ENCODE measurements around the gene CUL2. TPM values are rescaled to one million over a fixed set of nuclear protein-coding genes. Genes with fewer than 3 reads are reported as not detected.

The CUL2 gene
- total and polyA plus RNA-seq, 2 experiments from 2014 or later, result 17.2 to 38.3 TPM

DNA sequence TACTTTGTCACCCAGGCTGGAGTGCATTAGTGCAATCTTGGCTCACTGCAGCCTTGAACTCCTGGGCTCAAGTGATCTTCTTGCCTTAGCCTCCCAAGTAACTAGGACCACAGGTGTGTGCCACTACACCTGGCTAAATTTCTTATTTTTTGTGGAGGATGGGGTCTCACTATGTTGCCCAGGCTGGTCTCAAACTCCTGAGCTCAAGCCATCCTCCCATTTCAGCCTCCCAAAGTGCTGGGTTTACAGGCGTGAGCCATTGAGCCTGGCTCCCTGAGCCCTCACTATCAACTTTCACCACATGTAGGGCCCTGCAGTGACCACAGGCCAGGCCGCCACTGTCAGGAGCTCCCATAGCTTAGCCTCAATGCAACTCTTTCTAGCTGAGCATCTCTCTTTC is 110.2 kb downstream of the CUL2 start (continued):
- TF ChIP-seq NANOG (IDR thresholded peaks at IDR 0.05; ENCODE audit: borderline replicate concordance) (no peak), STAT1 (IDR thresholded peaks at IDR 0.05; ENCODE audit: unreplicated experiment) (no peak)
- TF ChIP-seq, protein P1, sequence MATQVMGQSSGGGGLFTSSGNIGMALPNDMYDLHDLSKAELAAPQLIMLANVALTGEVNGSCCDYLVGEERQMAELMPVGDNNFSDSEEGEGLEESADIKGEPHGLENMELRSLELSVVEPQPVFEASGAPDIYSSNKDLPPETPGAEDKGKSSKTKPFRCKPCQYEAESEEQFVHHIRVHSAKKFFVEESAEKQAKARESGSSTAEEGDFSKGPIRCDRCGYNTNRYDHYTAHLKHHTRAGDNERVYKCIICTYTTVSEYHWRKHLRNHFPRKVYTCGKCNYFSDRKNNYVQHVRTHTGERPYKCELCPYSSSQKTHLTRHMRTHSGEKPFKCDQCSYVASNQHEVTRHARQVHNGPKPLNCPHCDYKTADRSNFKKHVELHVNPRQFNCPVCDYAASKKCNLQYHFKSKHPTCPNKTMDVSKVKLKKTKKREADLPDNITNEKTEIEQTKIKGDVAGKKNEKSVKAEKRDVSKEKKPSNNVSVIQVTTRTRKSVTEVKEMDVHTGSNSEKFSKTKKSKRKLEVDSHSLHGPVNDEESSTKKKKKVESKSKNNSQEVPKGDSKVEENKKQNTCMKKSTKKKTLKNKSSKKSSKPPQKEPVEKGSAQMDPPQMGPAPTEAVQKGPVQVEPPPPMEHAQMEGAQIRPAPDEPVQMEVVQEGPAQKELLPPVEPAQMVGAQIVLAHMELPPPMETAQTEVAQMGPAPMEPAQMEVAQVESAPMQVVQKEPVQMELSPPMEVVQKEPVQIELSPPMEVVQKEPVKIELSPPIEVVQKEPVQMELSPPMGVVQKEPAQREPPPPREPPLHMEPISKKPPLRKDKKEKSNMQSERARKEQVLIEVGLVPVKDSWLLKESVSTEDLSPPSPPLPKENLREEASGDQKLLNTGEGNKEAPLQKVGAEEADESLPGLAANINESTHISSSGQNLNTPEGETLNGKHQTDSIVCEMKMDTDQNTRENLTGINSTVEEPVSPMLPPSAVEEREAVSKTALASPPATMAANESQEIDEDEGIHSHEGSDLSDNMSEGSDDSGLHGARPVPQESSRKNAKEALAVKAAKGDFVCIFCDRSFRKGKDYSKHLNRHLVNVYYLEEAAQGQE (IDR thresholded peaks at IDR 0.05; ENCODE audit: unreplicated experiment), result no peak
- TF ChIP-seq, protein P2, sequence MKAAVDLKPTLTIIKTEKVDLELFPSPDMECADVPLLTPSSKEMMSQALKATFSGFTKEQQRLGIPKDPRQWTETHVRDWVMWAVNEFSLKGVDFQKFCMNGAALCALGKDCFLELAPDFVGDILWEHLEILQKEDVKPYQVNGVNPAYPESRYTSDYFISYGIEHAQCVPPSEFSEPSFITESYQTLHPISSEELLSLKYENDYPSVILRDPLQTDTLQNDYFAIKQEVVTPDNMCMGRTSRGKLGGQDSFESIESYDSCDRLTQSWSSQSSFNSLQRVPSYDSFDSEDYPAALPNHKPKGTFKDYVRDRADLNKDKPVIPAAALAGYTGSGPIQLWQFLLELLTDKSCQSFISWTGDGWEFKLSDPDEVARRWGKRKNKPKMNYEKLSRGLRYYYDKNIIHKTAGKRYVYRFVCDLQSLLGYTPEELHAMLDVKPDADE (IDR thresholded peaks at IDR 0.05), result no peak

DNA sequence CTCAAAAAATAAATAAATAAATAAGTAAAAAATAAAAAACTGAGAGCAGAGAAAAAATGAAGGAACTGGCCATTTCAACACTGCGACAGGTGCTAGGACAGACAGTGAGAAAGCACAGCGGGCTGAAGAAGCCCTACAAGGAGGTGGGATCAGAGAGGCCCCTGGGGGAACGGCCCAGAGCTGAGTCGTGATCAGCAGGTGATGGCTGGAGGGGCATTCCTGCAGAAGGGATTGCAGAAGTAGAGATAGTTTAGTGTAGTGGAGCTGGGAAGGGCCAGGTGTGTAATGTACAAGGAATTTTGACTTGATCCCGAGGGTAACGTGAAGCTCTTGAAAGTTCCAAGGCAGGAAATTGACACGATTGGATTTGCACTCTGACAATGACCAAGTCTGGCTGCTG is 112.1 kb downstream of the CUL2 start:
- Mint-ChIP-seq H3K4me1 (peaks cover 4% of the 10 kb centered on the region; the same call in 1 of the 3 replicates), H3K36me3 (ENCODE audit: low read depth) (peaks cover 14% of the 10 kb centered on the region), H3K4me3 (no peak overlapping the region), H3K9me3 (peaks cover 30% of the 10 kb centered on the region), H3K27ac (no peak overlapping the region), H3K27me3 (ENCODE audit: insufficient read depth, low read depth, poor library complexity) (peaks cover 6% of the 10 kb centered on the region)
- Histone ChIP-seq H3K27me3 (ENCODE audit: insufficient read depth) (no peaks in the 10 kb centered on the region), H3K4me3 (no peak overlapping the region), H3K9me2 (ENCODE audit: insufficient read depth) (no peaks in the 10 kb centered on the region), H3F3A (replicated peaks; ENCODE audit: low read depth) (no peaks in the 10 kb centered on the region), H3K4me1 (ENCODE audit: insufficient read depth) (no peaks in the 10 kb centered on the region), H4K20me1 (replicated peaks; ENCODE audit: insufficient read depth) (no peaks in the 10 kb centered on the region), H3K36me3 (ENCODE audit: insufficient read depth) (no peaks in the 10 kb centered on the region), H3K4me2 (no peak overlapping the region), H3K79me2 (replicated peaks; ENCODE audit: insufficient read depth) (no peaks in the 10 kb centered on the region), H3K27ac (ENCODE audit: low read depth) (no peak overlapping the region), H2AFZ (no peak overlapping the region)
- no peak for TF ChIP-seq JUNB (IDR thresholded peaks at IDR 0.05; ENCODE audit: unreplicated experiment)
- TF ChIP-seq, protein P3, sequence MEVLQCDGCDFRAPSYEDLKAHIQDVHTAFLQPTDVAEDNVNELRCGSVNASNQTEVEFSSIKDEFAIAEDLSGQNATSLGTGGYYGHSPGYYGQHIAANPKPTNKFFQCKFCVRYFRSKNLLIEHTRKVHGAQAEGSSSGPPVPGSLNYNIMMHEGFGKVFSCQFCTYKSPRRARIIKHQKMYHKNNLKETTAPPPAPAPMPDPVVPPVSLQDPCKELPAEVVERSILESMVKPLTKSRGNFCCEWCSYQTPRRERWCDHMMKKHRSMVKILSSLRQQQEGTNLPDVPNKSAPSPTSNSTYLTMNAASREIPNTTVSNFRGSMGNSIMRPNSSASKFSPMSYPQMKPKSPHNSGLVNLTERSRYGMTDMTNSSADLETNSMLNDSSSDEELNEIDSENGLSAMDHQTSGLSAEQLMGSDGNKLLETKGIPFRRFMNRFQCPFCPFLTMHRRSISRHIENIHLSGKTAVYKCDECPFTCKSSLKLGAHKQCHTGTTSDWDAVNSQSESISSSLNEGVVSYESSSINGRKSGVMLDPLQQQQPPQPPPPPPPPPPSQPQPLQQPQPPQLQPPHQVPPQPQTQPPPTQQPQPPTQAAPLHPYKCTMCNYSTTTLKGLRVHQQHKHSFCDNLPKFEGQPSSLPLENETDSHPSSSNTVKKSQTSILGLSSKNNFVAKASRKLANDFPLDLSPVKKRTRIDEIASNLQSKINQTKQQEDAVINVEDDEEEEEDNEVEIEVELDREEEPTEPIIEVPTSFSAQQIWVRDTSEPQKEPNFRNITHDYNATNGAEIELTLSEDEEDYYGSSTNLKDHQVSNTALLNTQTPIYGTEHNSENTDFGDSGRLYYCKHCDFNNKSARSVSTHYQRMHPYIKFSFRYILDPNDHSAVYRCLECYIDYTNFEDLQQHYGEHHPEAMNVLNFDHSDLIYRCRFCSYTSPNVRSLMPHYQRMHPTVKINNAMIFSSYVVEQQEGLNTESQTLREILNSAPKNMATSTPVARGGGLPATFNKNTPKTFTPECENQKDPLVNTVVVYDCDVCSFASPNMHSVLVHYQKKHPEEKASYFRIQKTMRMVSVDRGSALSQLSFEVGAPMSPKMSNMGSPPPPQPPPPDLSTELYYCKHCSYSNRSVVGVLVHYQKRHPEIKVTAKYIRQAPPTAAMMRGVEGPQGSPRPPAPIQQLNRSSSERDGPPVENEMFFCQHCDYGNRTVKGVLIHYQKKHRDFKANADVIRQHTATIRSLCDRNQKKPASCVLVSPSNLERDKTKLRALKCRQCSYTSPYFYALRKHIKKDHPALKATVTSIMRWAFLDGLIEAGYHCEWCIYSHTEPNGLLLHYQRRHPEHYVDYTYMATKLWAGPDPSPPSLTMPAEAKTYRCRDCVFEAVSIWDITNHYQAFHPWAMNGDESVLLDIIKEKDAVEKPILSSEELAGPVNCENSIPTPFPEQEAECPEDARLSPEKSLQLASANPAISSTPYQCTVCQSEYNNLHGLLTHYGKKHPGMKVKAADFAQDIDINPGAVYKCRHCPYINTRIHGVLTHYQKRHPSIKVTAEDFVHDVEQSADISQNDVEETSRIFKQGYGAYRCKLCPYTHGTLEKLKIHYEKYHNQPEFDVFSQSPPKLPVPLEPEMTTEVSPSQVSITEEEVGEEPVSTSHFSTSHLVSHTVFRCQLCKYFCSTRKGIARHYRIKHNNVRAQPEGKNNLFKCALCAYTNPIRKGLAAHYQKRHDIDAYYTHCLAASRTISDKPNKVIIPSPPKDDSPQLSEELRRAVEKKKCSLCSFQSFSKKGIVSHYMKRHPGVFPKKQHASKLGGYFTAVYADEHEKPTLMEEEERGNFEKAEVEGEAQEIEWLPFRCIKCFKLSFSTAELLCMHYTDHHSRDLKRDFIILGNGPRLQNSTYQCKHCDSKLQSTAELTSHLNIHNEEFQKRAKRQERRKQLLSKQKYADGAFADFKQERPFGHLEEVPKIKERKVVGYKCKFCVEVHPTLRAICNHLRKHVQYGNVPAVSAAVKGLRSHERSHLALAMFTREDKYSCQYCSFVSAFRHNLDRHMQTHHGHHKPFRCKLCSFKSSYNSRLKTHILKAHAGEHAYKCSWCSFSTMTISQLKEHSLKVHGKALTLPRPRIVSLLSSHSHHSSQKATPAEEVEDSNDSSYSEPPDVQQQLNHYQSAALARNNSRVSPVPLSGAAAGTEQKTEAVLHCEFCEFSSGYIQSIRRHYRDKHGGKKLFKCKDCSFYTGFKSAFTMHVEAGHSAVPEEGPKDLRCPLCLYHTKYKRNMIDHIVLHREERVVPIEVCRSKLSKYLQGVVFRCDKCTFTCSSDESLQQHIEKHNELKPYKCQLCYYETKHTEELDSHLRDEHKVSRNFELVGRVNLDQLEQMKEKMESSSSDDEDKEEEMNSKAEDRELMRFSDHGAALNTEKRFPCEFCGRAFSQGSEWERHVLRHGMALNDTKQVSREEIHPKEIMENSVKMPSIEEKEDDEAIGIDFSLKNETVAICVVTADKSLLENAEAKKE (CRISPR knock-in tag; IDR thresholded peaks at IDR 0.05), result no peak
- TF ChIP-seq STAT1 (IDR thresholded peaks at IDR 0.05; ENCODE audit: unreplicated experiment), result no peak
- no peak for TF ChIP-seq ZNF331 (CRISPR knock-in tag; IDR thresholded peaks at IDR 0.05; ENCODE audit: low read depth)
- TF ChIP-seq, protein P4, sequence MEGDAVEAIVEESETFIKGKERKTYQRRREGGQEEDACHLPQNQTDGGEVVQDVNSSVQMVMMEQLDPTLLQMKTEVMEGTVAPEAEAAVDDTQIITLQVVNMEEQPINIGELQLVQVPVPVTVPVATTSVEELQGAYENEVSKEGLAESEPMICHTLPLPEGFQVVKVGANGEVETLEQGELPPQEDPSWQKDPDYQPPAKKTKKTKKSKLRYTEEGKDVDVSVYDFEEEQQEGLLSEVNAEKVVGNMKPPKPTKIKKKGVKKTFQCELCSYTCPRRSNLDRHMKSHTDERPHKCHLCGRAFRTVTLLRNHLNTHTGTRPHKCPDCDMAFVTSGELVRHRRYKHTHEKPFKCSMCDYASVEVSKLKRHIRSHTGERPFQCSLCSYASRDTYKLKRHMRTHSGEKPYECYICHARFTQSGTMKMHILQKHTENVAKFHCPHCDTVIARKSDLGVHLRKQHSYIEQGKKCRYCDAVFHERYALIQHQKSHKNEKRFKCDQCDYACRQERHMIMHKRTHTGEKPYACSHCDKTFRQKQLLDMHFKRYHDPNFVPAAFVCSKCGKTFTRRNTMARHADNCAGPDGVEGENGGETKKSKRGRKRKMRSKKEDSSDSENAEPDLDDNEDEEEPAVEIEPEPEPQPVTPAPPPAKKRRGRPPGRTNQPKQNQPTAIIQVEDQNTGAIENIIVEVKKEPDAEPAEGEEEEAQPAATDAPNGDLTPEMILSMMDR (conservative IDR thresholded peaks at IDR 0.05; ENCODE audit: low read depth in 2 of 2), result no peak
- TF ChIP-seq EZH2phosphoT487 (IDR thresholded peaks at IDR 0.05; ENCODE audit: unreplicated experiment), result no peak
- no peak for TF ChIP-seq POLR2AphosphoS5 (IDR thresholded peaks at IDR 0.05; ENCODE audit: low read depth)
- TF ChIP-seq CREB1 (CRISPR knock-in tag; IDR thresholded peaks at IDR 0.05; ENCODE audit: low read depth), result no peak
- no peak for TF ChIP-seq ZNF114 (CRISPR knock-in tag; IDR thresholded peaks at IDR 0.05)
- TF ChIP-seq, protein P2 (IDR thresholded peaks at IDR 0.05), result no peak
- ATAC-seq (no peak), DNase-seq (ENCODE audit: low spot score) (no peak)

Data from GM23338 (cell line).